ENCODE data around the gene RAB3C. TPM values are rescaled to one million over a fixed set of nuclear protein-coding genes. Genes with fewer than 3 reads are reported as not detected.

The RAB3C gene
- total and polyA plus RNA-seq, 2 experiments from 2014 or later = 15.0 to 30.6 TPM

GRCh38 chr5:58687079-58687478 is 104.2 kb downstream of the RAB3C start:
- DNase-seq (ENCODE audit: low spot score) (no peak), ATAC-seq (no peak)
- H3K4me1 ChIP-seq (ENCODE audit: insufficient read depth) = no peaks in the 10 kb centered on the region
- H3K4me2 ChIP-seq = no peak overlapping the region
- no peaks in the 10 kb centered on the region for H4K20me1 ChIP-seq (replicated peaks; ENCODE audit: insufficient read depth)
- H3K36me3 ChIP-seq (ENCODE audit: insufficient read depth) = no peaks in the 10 kb centered on the region
- H3K4me3 ChIP-seq = no peak overlapping the region
- H3K4me1 Mint-ChIP-seq = no peaks in the 10 kb centered on the region
- no peaks in the 10 kb centered on the region for H3K27me3 ChIP-seq (ENCODE audit: insufficient read depth)
- no peaks in the 10 kb centered on the region for H3F3A ChIP-seq (replicated peaks; ENCODE audit: low read depth)
- no peaks in the 10 kb centered on the region for H3K27me3 Mint-ChIP-seq (ENCODE audit: insufficient read depth, low read depth, poor library complexity)
- H3K27ac Mint-ChIP-seq = no peak overlapping the region
- H3K9me2 ChIP-seq (ENCODE audit: insufficient read depth) = no peaks in the 10 kb centered on the region
- no peak overlapping the region for H2AFZ ChIP-seq
- H3K27ac ChIP-seq (ENCODE audit: low read depth) = no peak overlapping the region
- no peaks in the 10 kb centered on the region for H3K36me3 Mint-ChIP-seq (ENCODE audit: low read depth)
- no peaks in the 10 kb centered on the region for H3K79me2 ChIP-seq (replicated peaks; ENCODE audit: insufficient read depth)
- H3K9me3 Mint-ChIP-seq = no peaks in the 10 kb centered on the region; the same call in 2 of the 3 replicates
- H3K4me3 Mint-ChIP-seq = no peak overlapping the region
- TF ChIP-seq CTCF (conservative IDR thresholded peaks at IDR 0.05; ENCODE audit: low read depth in 2 of 2) = no peak
- no peak for TF ChIP-seq ZNF462 (CRISPR knock-in tag; IDR thresholded peaks at IDR 0.05)
- TF ChIP-seq STAT1 (IDR thresholded peaks at IDR 0.05; ENCODE audit: unreplicated experiment) = no peak
- no peak for TF ChIP-seq ZNF114 (CRISPR knock-in tag; IDR thresholded peaks at IDR 0.05)
- no peak for TF ChIP-seq ZNF331 (CRISPR knock-in tag; IDR thresholded peaks at IDR 0.05; ENCODE audit: low read depth)
- no peak for TF ChIP-seq EZH2 (IDR thresholded peaks at IDR 0.05; ENCODE audit: low read depth, unreplicated experiment)
- TF ChIP-seq JUNB (IDR thresholded peaks at IDR 0.05; ENCODE audit: unreplicated experiment) = no peak
- TF ChIP-seq EZH2phosphoT487 (IDR thresholded peaks at IDR 0.05; ENCODE audit: unreplicated experiment) = no peak
- no peak for TF ChIP-seq ETS1 (IDR thresholded peaks at IDR 0.05)
- TF ChIP-seq NANOG (IDR thresholded peaks at IDR 0.05; ENCODE audit: borderline replicate concordance) = no peak
- TF ChIP-seq REST (IDR thresholded peaks at IDR 0.05; ENCODE audit: unreplicated experiment) = no peak
- no peak for TF ChIP-seq POLR2AphosphoS5 (IDR thresholded peaks at IDR 0.05; ENCODE audit: low read depth)
